HL-60 (cell line): Measurements from ENCODE around the gene KCTD15.
A peak's percentile ranks its signal among the peaks of the same experiment; 100 is the strongest.

Experiments used
- DNase-seq, 2 experiments: peaks; one replicate each; pipeline ENCODE4 v3.0.0-alpha.2; 2010 to 2020; ENCODE audit warnings: low read depth in 1 of 2, low spot score in 1 of 2
- H3K27ac ChIP-seq: fragments of 250-450 bp; sonication (Bioruptor Pico); replicated peaks from 2 replicates; pipeline ENCODE4 v1.5.1; 2020; ENCODE audit warnings: mild to moderate bottlenecking, moderate library complexity
- H3K27me3 ChIP-seq: fragments of 250-450 bp; sonication (Bioruptor Pico); 2 replicates; pipeline ENCODE4 v1.5.1; 2021; ENCODE audit warnings: mild to moderate bottlenecking, moderate library complexity; ENCODE audit not compliant: insufficient read depth, poor library complexity, severe bottlenecking
- H3K4me3 ChIP-seq: replicated peaks from 2 replicates; pipeline ENCODE4 v1.5.1; 2011; ENCODE audit warnings: mild to moderate bottlenecking, control low read depth, low read length; ENCODE audit not compliant: insufficient read depth
- GABPA ChIP-seq: IDR thresholded peaks from 2 replicates; pipeline ENCODE4 v1.6.1; 2012; ENCODE audit warnings: low read depth
- POLR2AphosphoS5 ChIP-seq: IDR thresholded peaks from 2 replicates; pipeline ENCODE4 v1.6.1; 2012; ENCODE audit warnings: low read depth
- SPI1 ChIP-seq: IDR thresholded peaks from 2 replicates; pipeline ENCODE4 v1.6.1; 2012; ENCODE audit warnings: low read depth, mild to moderate bottlenecking, borderline replicate concordance
- TF ChIP-seq, protein P1 (sequence below): IDR thresholded peaks from 2 replicates; pipeline ENCODE4 v1.6.1; 2012; ENCODE audit warnings: low read depth; ENCODE audit not compliant: insufficient replicate concordance
- TF ChIP-seq, protein P2 (sequence below): IDR thresholded peaks from one replicate; pipeline ENCODE4 v1.5.1; 2011; ENCODE audit warnings: low read length, control low read depth, inconsistent platforms; ENCODE audit not compliant: insufficient read depth

KCTD15 gene

DNA sequence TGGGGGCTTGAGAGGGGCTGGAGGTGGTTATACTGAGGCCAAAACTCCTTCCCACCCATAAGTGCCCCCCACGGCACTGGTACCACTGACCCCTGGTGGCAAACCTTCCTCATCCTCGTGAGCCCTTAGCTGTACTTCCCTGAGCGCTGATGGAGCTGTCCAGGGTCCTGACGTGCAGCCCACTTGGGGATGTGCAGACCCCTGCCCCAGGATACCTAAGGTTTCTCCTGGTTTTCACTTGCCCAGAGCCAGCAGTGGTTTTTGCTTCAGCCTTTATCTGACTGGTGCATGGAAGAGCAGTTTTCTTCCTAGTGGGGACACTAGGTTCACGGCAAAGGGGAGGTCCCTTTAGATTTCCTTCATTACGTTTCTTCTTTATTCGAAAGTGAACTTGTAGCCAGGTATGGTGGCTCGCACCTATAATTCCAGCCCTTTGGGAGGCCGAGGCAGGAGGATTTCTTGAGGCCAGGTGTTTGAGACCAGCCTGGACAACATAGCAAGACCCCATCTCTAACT, 28.7 kb upstream of the KCTD15 start:
- peak in 1 of 2 experiments; percentile 16 for DNase-seq
- no peak overlapping the region for H3K27ac ChIP-seq
- no peaks in the 10 kb centered on the region for H3K27me3 ChIP-seq
- TF ChIP-seq SPI1 (no peak), POLR2AphosphoS5 (no peak), GABPA (no peak)
- TF ChIP-seq, protein P1, sequence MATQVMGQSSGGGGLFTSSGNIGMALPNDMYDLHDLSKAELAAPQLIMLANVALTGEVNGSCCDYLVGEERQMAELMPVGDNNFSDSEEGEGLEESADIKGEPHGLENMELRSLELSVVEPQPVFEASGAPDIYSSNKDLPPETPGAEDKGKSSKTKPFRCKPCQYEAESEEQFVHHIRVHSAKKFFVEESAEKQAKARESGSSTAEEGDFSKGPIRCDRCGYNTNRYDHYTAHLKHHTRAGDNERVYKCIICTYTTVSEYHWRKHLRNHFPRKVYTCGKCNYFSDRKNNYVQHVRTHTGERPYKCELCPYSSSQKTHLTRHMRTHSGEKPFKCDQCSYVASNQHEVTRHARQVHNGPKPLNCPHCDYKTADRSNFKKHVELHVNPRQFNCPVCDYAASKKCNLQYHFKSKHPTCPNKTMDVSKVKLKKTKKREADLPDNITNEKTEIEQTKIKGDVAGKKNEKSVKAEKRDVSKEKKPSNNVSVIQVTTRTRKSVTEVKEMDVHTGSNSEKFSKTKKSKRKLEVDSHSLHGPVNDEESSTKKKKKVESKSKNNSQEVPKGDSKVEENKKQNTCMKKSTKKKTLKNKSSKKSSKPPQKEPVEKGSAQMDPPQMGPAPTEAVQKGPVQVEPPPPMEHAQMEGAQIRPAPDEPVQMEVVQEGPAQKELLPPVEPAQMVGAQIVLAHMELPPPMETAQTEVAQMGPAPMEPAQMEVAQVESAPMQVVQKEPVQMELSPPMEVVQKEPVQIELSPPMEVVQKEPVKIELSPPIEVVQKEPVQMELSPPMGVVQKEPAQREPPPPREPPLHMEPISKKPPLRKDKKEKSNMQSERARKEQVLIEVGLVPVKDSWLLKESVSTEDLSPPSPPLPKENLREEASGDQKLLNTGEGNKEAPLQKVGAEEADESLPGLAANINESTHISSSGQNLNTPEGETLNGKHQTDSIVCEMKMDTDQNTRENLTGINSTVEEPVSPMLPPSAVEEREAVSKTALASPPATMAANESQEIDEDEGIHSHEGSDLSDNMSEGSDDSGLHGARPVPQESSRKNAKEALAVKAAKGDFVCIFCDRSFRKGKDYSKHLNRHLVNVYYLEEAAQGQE: peak; percentile 100
- TF ChIP-seq, protein P2, sequence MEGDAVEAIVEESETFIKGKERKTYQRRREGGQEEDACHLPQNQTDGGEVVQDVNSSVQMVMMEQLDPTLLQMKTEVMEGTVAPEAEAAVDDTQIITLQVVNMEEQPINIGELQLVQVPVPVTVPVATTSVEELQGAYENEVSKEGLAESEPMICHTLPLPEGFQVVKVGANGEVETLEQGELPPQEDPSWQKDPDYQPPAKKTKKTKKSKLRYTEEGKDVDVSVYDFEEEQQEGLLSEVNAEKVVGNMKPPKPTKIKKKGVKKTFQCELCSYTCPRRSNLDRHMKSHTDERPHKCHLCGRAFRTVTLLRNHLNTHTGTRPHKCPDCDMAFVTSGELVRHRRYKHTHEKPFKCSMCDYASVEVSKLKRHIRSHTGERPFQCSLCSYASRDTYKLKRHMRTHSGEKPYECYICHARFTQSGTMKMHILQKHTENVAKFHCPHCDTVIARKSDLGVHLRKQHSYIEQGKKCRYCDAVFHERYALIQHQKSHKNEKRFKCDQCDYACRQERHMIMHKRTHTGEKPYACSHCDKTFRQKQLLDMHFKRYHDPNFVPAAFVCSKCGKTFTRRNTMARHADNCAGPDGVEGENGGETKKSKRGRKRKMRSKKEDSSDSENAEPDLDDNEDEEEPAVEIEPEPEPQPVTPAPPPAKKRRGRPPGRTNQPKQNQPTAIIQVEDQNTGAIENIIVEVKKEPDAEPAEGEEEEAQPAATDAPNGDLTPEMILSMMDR: no peak
- no peak overlapping the region for H3K4me3 ChIP-seq

DNA sequence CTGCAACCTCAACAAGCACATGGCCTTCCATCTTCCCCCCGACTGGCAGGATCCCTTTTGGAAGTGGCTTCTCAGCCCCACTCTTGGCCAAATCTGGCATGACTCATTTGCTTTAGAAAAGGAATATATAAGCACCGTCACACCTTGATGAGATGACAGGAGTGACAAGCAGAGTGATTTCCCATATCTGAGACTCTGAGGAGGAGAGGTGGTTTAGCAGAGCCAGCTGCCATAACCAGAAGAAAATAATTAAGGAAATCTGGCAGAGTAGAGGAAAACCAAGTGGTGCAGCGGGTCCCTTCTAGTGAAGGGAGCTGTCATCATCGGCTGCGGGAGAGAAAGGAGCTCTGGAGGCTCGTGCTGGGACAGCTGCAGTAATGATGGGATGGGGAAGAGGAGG, 27.5 kb upstream of the KCTD15 start:
- no peak overlapping the region for H3K27ac ChIP-seq
- TF ChIP-seq, protein P1: peak; percentile 24
- TF ChIP-seq SPI1 (no peak), POLR2AphosphoS5 (no peak)

GRCh38 chr19:33770107-33770506, 26.6 kb upstream of the KCTD15 start:
- TF ChIP-seq SPI1: no peak
- TF ChIP-seq, protein P1: no peak
- no peak for TF ChIP-seq POLR2AphosphoS5
- DNase-seq: no peak
- no peaks in the 10 kb centered on the region for H3K27me3 ChIP-seq

More for the DNA sequence above, 27.5 kb upstream of the KCTD15 start:
- Histone ChIP-seq H3K4me3 (no peak overlapping the region), H3K27me3 (no peaks in the 10 kb centered on the region)
- no peak for DNase-seq

GRCh38 chr19:33771384-33772101, 25.1 kb upstream of the KCTD15 start:
- Histone ChIP-seq H3K4me3 (no peak overlapping the region), H3K27me3 (no peaks in the 10 kb centered on the region), H3K27ac (no peak overlapping the region)
- TF ChIP-seq, protein P2: peak; percentile 59
- no peak for TF ChIP-seq SPI1
- peak; percentile 22 to 68 for DNase-seq

More at GRCh38 chr19:33770107-33770506, 26.6 kb upstream of the KCTD15 start:
- Histone ChIP-seq H3K27ac (no peak overlapping the region), H3K4me3 (no peak overlapping the region)
